Endothelial cell of umbilical vein (primary cell): ENCODE data around the gene ADARB2.
"Not testable (repeated sequence)": the region's sequence is repeated elsewhere in the genome, so short reads cannot be mapped to it uniquely, and the experiment has no call there.

Experiments
- EZH2 ChIP-seq: IDR thresholded peaks from 2 replicates; pipeline ENCODE4 v1.6.1; 2012; ENCODE audit warnings: borderline replicate concordance, low read depth, mild to moderate bottlenecking, moderate library complexity, low read length, inconsistent platforms; ENCODE audit not compliant: severe bottlenecking
- MAX ChIP-seq: IDR thresholded peaks from 2 replicates; pipeline ENCODE4 v1.6.1; 2011; ENCODE audit not compliant: insufficient read depth, insufficient read length
- MYC ChIP-seq: IDR thresholded peaks from one replicate; pipeline ENCODE4 v1.6.1; 2011; ENCODE audit warnings: mild to moderate bottlenecking, low read depth, low read length
- POLR2A ChIP-seq: IDR thresholded peaks from 2 replicates; pipeline ENCODE4 v1.6.1; 2012; ENCODE audit warnings: low read depth, mild to moderate bottlenecking, control low read depth, low read length
- POLR2AphosphoS5 ChIP-seq: IDR thresholded peaks from 2 replicates; pipeline ENCODE4 v1.6.1; 2012; ENCODE audit warnings: low read depth, mild to moderate bottlenecking, control low read depth, low read length, moderate library complexity; ENCODE audit not compliant: insufficient read depth
- TF ChIP-seq, protein P1 (sequence below), 2 donors: IDR thresholded peaks; 1 replicate in 1 of 2; 2 replicates in 1 of 2; pipeline ENCODE4 v1.5.1; 2011; ENCODE audit warnings: low read length in 2 of 2, mild to moderate bottlenecking in 2 of 2, moderate library complexity in 2 of 2, control low read depth in 1 of 2, inconsistent platforms in 1 of 2, low read depth in 1 of 2; ENCODE audit not compliant: insufficient read depth in 1 of 2; ENCODE audit errors: extremely low read depth in 1 of 2

- TF ChIP-seq, protein P1, sequence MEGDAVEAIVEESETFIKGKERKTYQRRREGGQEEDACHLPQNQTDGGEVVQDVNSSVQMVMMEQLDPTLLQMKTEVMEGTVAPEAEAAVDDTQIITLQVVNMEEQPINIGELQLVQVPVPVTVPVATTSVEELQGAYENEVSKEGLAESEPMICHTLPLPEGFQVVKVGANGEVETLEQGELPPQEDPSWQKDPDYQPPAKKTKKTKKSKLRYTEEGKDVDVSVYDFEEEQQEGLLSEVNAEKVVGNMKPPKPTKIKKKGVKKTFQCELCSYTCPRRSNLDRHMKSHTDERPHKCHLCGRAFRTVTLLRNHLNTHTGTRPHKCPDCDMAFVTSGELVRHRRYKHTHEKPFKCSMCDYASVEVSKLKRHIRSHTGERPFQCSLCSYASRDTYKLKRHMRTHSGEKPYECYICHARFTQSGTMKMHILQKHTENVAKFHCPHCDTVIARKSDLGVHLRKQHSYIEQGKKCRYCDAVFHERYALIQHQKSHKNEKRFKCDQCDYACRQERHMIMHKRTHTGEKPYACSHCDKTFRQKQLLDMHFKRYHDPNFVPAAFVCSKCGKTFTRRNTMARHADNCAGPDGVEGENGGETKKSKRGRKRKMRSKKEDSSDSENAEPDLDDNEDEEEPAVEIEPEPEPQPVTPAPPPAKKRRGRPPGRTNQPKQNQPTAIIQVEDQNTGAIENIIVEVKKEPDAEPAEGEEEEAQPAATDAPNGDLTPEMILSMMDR (IDR thresholded peaks at IDR 0.05; ENCODE audit: extremely low read depth in 1 of 2, insufficient read depth in 1 of 2, low read depth in 1 of 2, low read length in 2 of 2), result not testable (repeated sequence)
- not testable (repeated sequence) for TF ChIP-seq MYC, POLR2AphosphoS5, POLR2A, MAX, EZH2
Observed at GRCh38 chr10:1161315-1161673, 576.0 kb downstream of the ADARB2 start.
